Ishikawa (cell line): ENCODE results near the gene RGS7.

Experiments used
- CEBPB ChIP-seq: IDR thresholded peaks from 2 replicates; pipeline ENCODE4 v1.6.1; 2012
- CREB1 ChIP-seq: IDR thresholded peaks from 2 replicates; pipeline ENCODE4 v1.6.1; 2012; ENCODE audit warnings: low read depth
- EGR1 ChIP-seq: IDR thresholded peaks from 2 replicates; pipeline ENCODE4 v1.6.1; 2012
- EP300 ChIP-seq: IDR thresholded peaks from 2 replicates; pipeline ENCODE4 v1.6.1; 2012; ENCODE audit warnings: borderline replicate concordance
- FOXM1 ChIP-seq: IDR thresholded peaks from 2 replicates; pipeline ENCODE4 v1.6.1; 2012; ENCODE audit warnings: low read depth, borderline replicate concordance
- NFIC ChIP-seq: IDR thresholded peaks from 2 replicates; pipeline ENCODE4 v1.6.1; 2012
- RAD21 ChIP-seq: IDR thresholded peaks from 2 replicates; pipeline ENCODE4 v1.6.1; 2012; ENCODE audit warnings: low read depth
- TAF1 ChIP-seq: IDR thresholded peaks from 2 replicates; pipeline ENCODE4 v1.6.1; 2012; ENCODE audit warnings: low read depth, mild to moderate bottlenecking
- TCF12 ChIP-seq: IDR thresholded peaks from 2 replicates; pipeline ENCODE4 v1.6.1; 2012; ENCODE audit warnings: low read depth
- TEAD4 ChIP-seq: IDR thresholded peaks from 2 replicates; pipeline ENCODE4 v1.6.1; 2012
- YY1 ChIP-seq: IDR thresholded peaks from 2 replicates; pipeline ENCODE4 v1.6.1; 2012; ENCODE audit warnings: low read depth
- ZBTB7A ChIP-seq: IDR thresholded peaks from 2 replicates; pipeline ENCODE4 v1.6.1; 2012; ENCODE audit warnings: low read depth
- TF ChIP-seq, protein P1 (sequence below): IDR thresholded peaks from 2 replicates; pipeline ENCODE4 v1.6.1; 2012
- TF ChIP-seq, protein P2 (sequence below): IDR thresholded peaks from 2 replicates; pipeline ENCODE4 v1.6.1; 2012
- TF ChIP-seq, protein P3 (sequence below): IDR thresholded peaks from 2 replicates; pipeline ENCODE4 v1.6.1; 2012; ENCODE audit warnings: low read depth, mild to moderate bottlenecking

The RGS7 gene

DNA sequence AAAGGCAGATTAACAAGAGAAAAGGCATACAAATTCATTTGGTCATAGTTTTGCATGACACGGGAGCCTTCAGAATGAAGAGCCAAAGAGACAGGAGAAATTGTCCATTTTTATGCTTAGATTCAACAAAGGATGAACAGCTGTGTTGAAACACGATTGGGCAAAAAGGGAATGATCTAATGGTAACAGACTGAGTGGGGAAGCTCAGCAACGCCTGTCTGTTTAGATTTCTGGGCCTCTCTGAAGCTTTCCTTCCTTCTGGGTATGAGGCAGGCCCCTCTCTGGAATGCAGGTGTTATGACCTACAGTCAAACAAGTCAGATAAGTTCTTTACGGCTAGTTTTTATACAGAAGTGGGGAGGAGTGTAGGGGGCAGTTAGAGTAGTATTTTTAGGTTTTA is 154.6 kb downstream of the RGS7 start:
- TF ChIP-seq TEAD4 (no peak), NFIC (no peak)

DNA sequence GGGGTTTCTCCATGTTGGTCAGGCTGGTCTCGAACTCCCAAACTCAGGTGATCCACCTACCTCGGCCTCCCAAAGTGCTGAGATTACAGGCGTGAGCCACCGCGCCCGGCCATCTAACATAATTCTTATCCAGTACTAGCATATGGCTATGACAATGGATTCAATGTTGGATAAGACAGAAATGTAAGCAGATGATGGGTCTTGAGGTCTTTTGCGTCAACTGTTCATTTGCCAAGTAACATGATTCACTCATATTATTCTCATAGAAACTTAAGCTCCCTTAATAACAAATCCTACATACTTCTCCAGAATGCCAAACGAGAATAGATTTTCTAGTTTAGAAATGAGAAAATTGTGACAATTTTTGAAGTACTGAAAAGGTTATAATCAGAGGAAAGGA is 170.3 kb downstream of the RGS7 start:
- TF ChIP-seq TAF1, result no peak
- TF ChIP-seq NFIC, result no peak
- TF ChIP-seq, protein P1, sequence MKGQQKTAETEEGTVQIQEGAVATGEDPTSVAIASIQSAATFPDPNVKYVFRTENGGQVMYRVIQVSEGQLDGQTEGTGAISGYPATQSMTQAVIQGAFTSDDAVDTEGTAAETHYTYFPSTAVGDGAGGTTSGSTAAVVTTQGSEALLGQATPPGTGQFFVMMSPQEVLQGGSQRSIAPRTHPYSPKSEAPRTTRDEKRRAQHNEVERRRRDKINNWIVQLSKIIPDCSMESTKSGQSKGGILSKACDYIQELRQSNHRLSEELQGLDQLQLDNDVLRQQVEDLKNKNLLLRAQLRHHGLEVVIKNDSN, result no peak
- no peak for TF ChIP-seq EP300
- no peak for TF ChIP-seq TEAD4
- TF ChIP-seq ZBTB7A, result no peak

DNA sequence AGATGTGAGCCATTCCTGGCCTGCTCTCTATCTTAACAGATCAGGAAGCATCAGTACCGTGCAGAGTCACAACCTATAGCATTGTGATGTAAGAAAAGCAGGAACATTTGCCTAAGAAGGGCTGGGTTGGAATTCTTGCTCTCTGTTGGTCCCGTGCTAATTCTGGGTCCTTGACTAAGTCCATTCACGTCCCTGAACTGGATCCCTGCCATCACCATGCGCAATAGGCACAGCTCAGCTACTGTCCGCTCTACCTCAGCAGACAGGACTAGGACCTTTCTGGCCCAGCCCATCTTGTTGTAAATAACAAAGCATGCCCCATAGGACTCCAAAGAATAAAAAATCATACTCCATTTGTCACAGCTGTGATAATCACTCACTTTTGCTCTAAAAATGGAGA is 175.0 kb downstream of the RGS7 start:
- TF ChIP-seq, protein P2, sequence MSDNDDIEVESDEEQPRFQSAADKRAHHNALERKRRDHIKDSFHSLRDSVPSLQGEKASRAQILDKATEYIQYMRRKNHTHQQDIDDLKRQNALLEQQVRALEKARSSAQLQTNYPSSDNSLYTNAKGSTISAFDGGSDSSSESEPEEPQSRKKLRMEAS, result no peak
- TF ChIP-seq TEAD4, result no peak
- no peak for TF ChIP-seq CEBPB
- TF ChIP-seq NFIC, result no peak

DNA sequence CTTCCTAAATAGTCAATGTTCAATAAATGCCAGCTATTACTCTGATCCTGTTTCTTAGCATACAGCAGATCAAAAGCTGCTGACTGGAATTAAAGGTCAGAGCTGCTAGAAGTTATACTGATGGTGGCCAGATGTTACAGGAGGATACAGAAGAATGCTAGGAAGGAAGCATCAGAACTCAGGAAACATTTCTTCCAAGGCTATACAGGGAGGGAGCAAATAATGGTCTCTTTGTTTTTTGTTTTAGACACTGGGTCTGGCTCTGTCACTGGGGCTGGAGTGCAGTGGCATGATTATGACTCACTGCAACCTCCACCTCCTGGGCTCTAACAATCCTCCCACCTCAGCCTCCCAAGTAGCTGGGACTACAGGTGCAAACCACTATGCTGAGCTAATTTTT is 175.5 kb downstream of the RGS7 start:
- TF ChIP-seq ZBTB7A (no peak), EP300 (no peak), YY1 (no peak), TCF12 (no peak), CREB1 (no peak), TAF1 (no peak), EGR1 (no peak), TEAD4 (no peak)
- TF ChIP-seq, protein P1, result no peak
- TF ChIP-seq, protein P3, sequence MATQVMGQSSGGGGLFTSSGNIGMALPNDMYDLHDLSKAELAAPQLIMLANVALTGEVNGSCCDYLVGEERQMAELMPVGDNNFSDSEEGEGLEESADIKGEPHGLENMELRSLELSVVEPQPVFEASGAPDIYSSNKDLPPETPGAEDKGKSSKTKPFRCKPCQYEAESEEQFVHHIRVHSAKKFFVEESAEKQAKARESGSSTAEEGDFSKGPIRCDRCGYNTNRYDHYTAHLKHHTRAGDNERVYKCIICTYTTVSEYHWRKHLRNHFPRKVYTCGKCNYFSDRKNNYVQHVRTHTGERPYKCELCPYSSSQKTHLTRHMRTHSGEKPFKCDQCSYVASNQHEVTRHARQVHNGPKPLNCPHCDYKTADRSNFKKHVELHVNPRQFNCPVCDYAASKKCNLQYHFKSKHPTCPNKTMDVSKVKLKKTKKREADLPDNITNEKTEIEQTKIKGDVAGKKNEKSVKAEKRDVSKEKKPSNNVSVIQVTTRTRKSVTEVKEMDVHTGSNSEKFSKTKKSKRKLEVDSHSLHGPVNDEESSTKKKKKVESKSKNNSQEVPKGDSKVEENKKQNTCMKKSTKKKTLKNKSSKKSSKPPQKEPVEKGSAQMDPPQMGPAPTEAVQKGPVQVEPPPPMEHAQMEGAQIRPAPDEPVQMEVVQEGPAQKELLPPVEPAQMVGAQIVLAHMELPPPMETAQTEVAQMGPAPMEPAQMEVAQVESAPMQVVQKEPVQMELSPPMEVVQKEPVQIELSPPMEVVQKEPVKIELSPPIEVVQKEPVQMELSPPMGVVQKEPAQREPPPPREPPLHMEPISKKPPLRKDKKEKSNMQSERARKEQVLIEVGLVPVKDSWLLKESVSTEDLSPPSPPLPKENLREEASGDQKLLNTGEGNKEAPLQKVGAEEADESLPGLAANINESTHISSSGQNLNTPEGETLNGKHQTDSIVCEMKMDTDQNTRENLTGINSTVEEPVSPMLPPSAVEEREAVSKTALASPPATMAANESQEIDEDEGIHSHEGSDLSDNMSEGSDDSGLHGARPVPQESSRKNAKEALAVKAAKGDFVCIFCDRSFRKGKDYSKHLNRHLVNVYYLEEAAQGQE, result no peak
- TF ChIP-seq, protein P2, result no peak

DNA sequence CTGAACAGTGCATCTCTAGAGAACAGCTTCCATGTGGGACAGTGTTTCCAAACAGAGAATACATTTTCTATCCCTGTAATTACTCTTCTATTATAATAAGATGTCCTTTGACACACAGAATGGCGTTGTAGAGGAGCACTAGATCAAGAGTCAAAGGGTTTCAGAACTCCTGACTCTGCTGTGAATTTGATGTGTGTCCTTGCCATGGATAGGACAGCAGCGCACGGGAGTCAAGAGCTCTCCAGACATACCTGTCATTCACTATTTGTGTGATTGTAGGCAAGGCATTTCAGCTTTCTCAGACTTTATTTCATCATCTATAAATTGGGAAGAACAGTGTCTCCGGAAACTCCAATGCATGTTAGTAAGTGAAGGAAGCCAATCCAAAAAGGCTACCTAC is 176.4 kb downstream of the RGS7 start:
- TF ChIP-seq NFIC, result no peak

DNA sequence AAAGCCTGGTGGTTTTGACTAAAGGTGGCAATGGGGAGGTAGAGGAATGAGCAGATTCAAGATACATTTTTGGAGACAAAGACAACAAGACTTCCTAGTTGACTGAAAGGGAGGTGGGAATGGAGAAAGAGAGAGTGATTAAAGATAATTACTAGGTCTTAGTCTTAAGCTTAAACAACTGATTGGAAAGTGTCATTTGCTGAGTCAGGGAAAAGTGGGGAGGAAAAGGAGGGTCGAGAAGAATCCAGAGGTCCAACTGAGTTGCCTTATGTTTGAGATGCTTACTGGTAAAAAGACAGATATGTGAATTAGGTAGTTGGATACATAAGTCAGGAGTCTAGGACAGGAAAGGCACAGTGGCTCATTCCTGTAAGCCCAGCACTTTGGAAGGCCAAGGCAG is 179.3 kb downstream of the RGS7 start:
- TF ChIP-seq CEBPB (no peak), RAD21 (no peak), ZBTB7A (no peak), EP300 (no peak), FOXM1 (no peak), TCF12 (no peak), EGR1 (no peak), YY1 (no peak), TAF1 (no peak), CREB1 (no peak), TEAD4 (no peak), NFIC (no peak)
- TF ChIP-seq, protein P2, result no peak
- TF ChIP-seq, protein P3, result no peak
- TF ChIP-seq, protein P1, result no peak

DNA sequence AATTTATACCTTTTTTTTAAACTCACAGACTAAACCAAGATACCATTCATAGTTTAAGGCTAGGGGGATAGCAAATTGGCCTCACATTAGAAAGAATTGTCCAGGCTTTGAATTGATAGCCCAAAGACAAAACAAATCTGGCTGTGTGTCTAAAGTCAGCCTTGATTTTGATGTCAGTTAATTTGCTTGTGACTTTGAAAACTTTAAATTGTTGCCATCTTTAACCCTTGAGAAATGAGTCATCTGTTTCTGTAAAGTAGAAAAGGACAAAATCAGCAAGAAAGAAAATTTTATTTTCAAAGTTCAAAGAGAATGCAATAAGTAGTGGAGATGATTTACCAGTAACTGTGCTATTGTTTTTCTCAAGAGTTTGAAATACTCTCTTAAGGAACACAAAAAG is 184.5 kb downstream of the RGS7 start:
- TF ChIP-seq, protein P3, result no peak
